ENCODE data around the gene TANK. TPM values are rescaled to one million over a fixed set of nuclear protein-coding genes. Genes with fewer than 3 reads are reported as not detected.

Gene TANK
- 28.6 to 45.9 TPM (median 34.6 TPM) in 5 replicates for total RNA-seq (2022; extraction: Qiagen RNA extraction; ENCODE audit: low read depth)

GRCh38 chr2:161160226-161161073 lies at the start of gene TANK:
TSS of gene TANK (plus strand) at chr2:161160428. CDS start at chr2:161179663, 19,235 bp downstream.

Other genes with a start within 250 kb of the TANK start
- 97.3 to 119 TPM (median 104 TPM) in 5 replicates for gene PSMD14, start 148.0 kb downstream of the TANK start, total RNA-seq (2022; extraction: Qiagen RNA extraction; ENCODE audit: low read depth)

Measured in A549 treated with GW870086 at 1 μM for 4 hours (cell line).